GM18861 (cell line): ENCODE results near the gene JCAD.
"Not testable (repeated sequence)": the region's sequence is repeated elsewhere in the genome, so short reads cannot be mapped to it uniquely, and the experiment has no call there.

Experiments
- ATAC-seq: cut with Tn5 transposase; IDR thresholded peaks from one replicate; pipeline ENCODE4 v1.9.1; 2021; ENCODE audit not compliant: unreplicated experiment

The JCAD gene

GRCh38 chr10:30026578-30026977 lies 32.8 kb downstream of the JCAD start:
- no peak for ATAC-seq

DNA sequence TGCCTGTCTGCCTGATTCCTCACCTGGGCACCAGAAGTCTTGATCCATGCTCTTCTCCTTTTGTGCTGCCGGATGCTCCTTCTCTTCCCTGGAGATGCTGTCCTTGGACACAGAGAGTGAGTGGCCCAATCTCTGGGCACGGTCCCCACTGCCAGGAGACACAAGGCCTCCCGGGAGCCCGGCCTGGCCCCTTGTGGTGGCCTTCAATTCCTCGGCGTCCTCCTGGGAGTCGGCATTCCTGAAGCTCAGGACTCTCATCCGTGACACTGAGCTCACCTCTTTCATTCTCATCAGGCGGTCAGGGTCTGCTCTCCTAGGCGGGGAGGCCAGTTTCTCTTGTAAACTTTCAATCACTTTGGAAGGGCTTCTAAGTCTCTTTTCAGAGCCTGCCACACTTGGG lies 33.3 kb downstream of the JCAD start:
- ATAC-seq, result no peak

GRCh38 chr10:30025428-30025827 lies 34.0 kb downstream of the JCAD start:
- not testable (repeated sequence) for ATAC-seq

DNA sequence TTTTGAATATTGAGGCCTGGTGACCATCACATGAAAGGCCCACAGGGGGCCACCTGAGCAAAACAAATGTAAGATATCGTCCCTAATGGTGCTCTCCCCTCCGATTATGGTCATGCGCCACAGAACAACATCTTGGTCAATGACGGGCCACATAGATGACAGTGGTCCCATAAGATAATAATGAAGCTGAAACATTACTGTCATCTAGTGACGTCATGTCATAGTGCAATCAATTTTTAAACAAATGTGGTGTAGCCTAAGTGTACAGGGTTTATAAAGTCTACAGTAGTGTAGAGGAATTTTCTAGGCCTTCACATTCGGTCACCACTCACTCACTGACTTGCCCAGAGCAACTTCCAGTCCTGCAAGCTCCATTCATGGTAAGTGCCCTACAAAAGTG lies 36.8 kb downstream of the JCAD start:
- no peak for ATAC-seq

DNA sequence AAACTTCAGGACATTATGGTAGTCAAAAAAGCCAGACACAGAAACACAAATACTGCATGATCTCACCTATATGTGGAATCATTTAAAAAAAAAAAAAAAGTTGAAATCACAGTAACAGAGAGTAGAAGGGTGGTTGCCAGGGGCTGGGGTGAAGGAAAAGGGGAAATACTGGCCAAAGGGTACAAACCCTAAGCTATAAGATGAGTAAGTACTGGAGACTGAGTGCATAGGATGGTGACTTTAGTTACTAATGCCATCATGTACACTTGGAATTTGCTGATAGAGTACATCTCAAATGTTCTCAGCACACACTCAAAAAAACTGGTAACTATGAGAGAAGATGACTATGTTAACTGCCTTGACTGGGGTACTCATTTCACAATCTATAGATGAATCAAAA lies 39.9 kb downstream of the JCAD start:
- ATAC-seq, result no peak

DNA sequence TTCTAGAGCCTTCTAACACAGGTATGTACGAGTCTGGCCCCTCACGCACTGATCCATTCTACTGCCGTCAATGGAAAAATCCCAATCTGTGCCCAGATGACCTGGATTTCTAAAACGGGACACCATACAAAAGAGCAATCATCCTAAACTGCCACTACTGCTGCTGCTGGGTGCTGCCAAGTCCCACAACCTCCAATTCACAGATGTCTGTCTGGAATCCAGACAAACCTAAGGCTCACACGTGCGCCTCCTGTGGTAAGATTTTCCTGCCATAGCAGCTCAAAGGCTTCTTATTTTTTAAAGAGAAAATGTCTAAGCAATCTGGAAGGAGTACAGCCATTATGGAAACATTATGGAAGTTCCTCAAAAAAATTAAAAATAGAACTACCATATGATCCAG lies 40.9 kb downstream of the JCAD start:
- ATAC-seq, result no peak

GRCh38 chr10:30017966-30018365 lies 41.4 kb downstream of the JCAD start:
- ATAC-seq, result no peak

DNA sequence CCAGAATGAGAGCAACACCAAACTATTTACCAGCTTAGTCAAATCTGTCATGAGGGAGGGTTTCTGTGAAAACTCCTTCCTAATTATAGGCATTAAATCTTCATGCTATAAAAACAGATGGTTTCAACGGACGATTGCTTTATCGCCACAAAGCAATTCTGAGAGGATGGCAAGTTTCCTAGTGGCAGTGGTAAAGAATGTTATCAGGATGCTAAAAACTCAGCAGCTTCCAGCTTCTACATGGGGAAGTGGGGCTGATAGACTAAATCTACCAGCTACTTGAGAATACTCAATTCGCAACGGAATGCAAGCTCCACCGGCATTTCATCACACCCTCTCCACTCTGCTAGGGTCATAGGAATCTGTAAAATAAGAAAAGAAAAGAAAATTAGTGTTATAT lies 41.8 kb downstream of the JCAD start:
- ATAC-seq, result no peak

DNA sequence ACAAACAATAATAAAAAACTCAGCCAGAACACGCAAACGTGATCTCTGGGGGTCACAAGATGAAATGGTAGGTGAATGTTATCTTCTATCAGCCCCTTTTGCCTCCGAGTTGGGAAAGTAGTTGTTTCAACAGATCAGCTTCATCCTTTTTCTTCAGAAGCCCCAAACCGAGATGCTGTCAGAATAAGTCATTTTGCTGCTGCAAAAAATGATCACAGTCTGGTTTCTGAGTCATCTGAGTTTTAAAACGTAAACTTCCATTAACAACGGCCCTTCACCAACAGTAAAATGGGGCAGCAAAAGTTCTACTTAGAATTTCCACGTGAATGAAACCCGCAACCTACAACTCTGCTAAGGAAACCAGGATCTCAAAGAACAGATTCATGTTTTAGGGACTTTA lies 44.9 kb downstream of the JCAD start:
- ATAC-seq, result no peak

- ATAC-seq, result no peak
Observed at GRCh38 chr10:30013757-30014156, 45.6 kb downstream of the JCAD start.

GRCh38 chr10:30011956-30012647 lies 47.3 kb downstream of the JCAD start:
- no peak for ATAC-seq

DNA sequence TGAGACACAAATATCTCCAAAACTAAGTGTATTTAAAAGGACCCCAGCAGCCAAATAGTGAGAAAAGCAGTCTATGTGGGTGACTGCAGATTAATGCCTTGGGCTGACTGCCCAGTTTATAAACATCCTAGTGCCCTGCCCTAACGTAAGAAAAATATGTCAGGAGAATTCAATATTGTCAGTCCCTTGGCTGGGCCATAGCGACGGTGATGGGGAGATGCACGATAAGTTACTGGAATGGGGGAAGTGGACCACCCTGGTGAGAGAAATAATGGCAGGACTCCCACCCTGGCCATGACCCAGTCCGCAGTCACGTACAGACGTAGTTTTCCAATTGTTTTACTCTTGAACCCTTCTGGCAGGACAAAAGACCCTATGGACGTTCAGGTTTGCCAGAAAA lies 48.0 kb downstream of the JCAD start:
- no peak for ATAC-seq

DNA sequence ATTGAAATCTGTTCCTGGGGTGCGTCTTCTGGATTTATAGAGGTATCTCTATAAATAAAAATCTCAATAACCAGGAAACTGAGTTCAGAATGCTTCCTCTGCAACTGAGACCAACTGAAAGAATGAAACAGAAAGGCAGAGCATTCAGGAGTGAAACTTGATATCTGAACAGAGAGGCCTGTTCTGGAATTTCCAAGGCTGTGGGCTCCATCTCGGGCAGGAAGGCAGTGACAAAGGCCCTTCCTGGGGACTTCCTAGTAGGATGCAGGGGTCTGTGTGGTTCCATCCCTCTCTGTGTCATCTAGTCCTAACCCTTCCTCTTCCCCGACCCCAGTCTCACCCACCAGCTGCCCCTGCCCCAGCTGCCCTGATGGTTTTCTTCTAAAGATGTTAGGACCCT lies 52.0 kb downstream of the JCAD start:
- no peak for ATAC-seq

- ATAC-seq, result no peak
Observed at GRCh38 chr10:30006410-30006809, 53.0 kb downstream of the JCAD start.

- ATAC-seq, result not testable (repeated sequence)
Observed at GRCh38 chr10:30005116-30005515, 54.3 kb downstream of the JCAD start.

DNA sequence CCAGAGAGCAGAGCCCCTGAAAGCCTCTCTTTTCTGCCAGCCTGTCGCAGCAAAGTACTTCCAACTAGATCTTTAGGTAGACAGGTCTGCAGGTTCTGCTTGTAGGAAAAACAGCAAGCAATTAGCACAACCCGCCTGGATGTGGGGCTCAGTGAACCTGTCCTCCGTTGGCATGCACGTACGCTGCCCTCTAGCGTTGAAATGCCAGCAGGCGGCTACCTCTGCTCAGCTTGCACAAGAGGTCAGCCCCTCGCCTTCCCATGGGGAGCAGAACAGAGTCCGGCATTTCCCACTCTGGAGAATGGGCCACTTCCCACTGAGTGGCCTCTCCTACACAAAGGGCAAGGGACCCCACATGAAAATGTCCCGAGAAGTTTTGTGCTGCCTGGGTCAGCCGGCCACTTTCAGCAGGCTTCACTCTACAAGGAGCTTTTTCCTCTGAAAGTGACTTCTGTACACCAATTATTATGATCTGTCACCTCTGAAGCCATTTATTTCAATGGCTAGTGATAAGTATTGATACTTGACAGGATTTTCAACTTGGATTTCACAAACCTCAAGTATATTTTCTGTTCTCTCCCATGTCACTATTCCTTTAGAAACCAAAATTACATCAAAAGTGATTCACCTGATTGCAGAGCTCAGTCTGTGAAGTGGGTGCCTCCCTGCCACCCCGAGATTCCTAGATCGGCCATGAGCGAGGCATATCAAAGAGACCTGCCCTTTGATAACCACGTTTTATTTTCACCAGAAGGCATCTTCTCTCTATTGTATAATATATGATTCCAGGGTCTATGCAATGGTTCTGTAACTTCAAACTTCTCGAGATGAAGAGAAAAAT lies 56.7 kb downstream of the JCAD start:
- ATAC-seq, result no peak

- no peak for ATAC-seq
Observed at GRCh38 chr10:30000802-30001571, 58.4 kb downstream of the JCAD start.

GRCh38 chr10:29998142-29998808 lies 61.1 kb downstream of the JCAD start:
- ATAC-seq, result peak; percentile 91

GRCh38 chr10:29994811-29995210 lies 64.6 kb downstream of the JCAD start:
- no peak for ATAC-seq

DNA sequence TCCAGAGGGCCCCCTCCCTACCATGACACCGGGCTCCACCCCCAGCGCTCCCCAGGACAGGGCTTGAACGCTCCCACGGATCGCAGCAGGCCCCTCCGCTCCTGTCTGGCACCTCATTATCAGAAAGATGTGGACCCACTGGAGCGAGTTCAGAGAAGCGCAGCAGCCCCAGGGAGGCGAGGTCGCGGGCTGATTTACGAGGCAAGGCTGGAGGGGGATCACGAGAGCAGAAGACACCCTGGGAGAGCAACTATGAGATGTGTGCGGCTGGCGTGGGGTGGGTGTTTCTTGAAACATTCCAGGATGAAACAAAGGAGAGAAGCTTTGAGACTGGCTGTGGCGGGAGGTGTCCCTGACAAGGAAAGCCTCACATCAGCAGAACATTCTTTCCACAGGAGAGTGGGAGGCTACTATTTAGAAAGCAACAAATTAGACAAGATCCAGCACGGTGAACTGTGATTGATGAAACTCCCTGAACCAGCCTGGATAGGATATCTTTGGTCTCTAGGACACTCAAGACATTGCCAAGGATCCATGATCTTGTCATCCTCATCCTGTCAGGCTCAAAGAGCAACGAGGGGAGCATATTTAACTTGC lies 66.0 kb downstream of the JCAD start:
- no peak for ATAC-seq

- ATAC-seq, result no peak
Observed at GRCh38 chr10:29992914-29993313, 66.5 kb downstream of the JCAD start.
